Activated CD8-positive, alpha-beta T cell treated with anti-CD3 and anti-CD28 coated beads, Interleukin-2, amount 10 ng/mL, durations not matched to agents 7 days and 5 days (primary cell): ENCODE results near the gene PACS1. TPM values are rescaled to one million over a fixed set of nuclear protein-coding genes. Genes with fewer than 3 reads are reported as not detected.

Experiments
- ATAC-seq: fragments of 150-1000 bp; cut with Tn5 transposase; one replicate; pipeline ENCODE4 v1.10.0; 2021; ENCODE audit warnings: moderate library complexity
- CTCF ChIA-PET: fragments of 350-600 bp; sonication (Branson Sonifier 250); formaldehyde crosslinking; loops from one replicate; lab custom pipeline; 2021; ENCODE audit warnings: antibody characterized with exemption; lab: Charles Lee
- POLR2A ChIA-PET: fragments of 350-600 bp; sonication (Branson Sonifier 250); formaldehyde crosslinking; loops from one replicate; lab custom pipeline; 2021; ENCODE audit warnings: antibody characterized with exemption; lab: Charles Lee
- DNase-seq: peaks from one replicate; pipeline ENCODE4 v3.0.0-alpha.2; 2020
- H3K27ac Mint-ChIP-seq: one replicate; pipeline ENCODE4 v1.8.0; 2021; ENCODE audit warnings: mild to moderate bottlenecking, mixed read lengths
- H3K27me3 Mint-ChIP-seq: one replicate; pipeline ENCODE4 v1.8.0; 2021; ENCODE audit warnings: low read depth, mixed read lengths
- H3K36me3 Mint-ChIP-seq: one replicate; pipeline ENCODE4 v1.8.0; 2021; ENCODE audit warnings: low read depth, mixed read lengths
- H3K4me1 Mint-ChIP-seq: one replicate; pipeline ENCODE4 v1.8.0; 2021; ENCODE audit warnings: low read depth, mixed read lengths
- H3K4me3 Mint-ChIP-seq: one replicate; pipeline ENCODE4 v1.8.0; 2021; ENCODE audit warnings: mild to moderate bottlenecking, mixed read lengths
- H3K9me3 Mint-ChIP-seq: one replicate; pipeline ENCODE4 v1.8.0; 2022; ENCODE audit warnings: mixed read lengths; ENCODE audit not compliant: insufficient read depth
- total RNA-seq, 2 experiments: library from RNA; stranded (reverse); gene quantifications; one replicate each; pipeline ENCODE4 v1.2.3, GENCODE V29; 2021

Gene PACS1
- total RNA-seq, 2 experiments from 2014 or later, result 84.6 to 91.6 TPM

GRCh38 chr11:66277471-66278362, 207.6 kb downstream of the PACS1 start, which contains the start of gene CNIH2:
Gene CNIH2 (plus strand): TSS chr11:66278175. CDS start chr11:66278457, 282 bp downstream.
- ChIA-PET POLR2A (interaction anchor here (1.1 to 1.4 kb wide), 2 partner anchors 10 to 12 kb away, joined by 3 to 5 read pairs; partner anchors contain the start of gene YIF1A), CTCF (interaction anchor here (1.3 kb wide), 1 partner anchor 12 kb away, joined by 3 read pairs; the partner anchor contains the start of gene YIF1A)
- DNase-seq (peak; percentile 46), ATAC-seq (peak; percentile 32)
- Mint-ChIP-seq H3K9me3 (no peaks in the 10 kb centered on the region), H3K27ac (peak within 1 kb of the TSS; percentile 20), H3K27me3 (peaks cover 7% of the 10 kb centered on the region), H3K4me3 (peak within 1 kb of the TSS; percentile 43), H3K4me1 (peaks cover 44% of the 10 kb centered on the region), H3K36me3 (peaks cover 29% of the 10 kb centered on the region)

GRCh38 chr11:66278363-66279091, 208.5 kb downstream of the PACS1 start:
- CTCF ChIA-PET, result interaction anchor here (6.3 kb wide), 1 partner anchor 8 kb away, joined by 64 read pairs; the partner anchor contains the start of gene RAB1B
- POLR2A ChIA-PET, result interaction anchor here (1.0 kb wide), 1 partner anchor 11 kb away, joined by 8 read pairs; no protein-coding TSS in a partner anchor
- ATAC-seq, result peak; percentile 1

GRCh38 chr11:66279092-66279734, 209.1 kb downstream of the PACS1 start:
- Mint-ChIP-seq H3K36me3 (peaks cover 17% of the 10 kb centered on the region), H3K4me3 (no peak overlapping the region), H3K4me1 (peaks cover 41% of the 10 kb centered on the region), H3K27me3 (peaks cover 7% of the 10 kb centered on the region), H3K9me3 (no peaks in the 10 kb centered on the region), H3K27ac (peak overlapping the region; percentile 20)
- CTCF ChIA-PET, result interaction anchor here (1.7 to 6.3 kb wide), 2 partner anchors 9 to 10 kb away, joined by 6 to 64 read pairs; partner anchors contain the start of genes RAB1B and YIF1A
- ATAC-seq, result no peak
- DNase-seq, result no peak
- POLR2A ChIA-PET, result interaction anchor here (1.0 kb wide), 1 partner anchor 12 kb away, joined by 8 read pairs; no protein-coding TSS in a partner anchor

More at GRCh38 chr11:66278363-66279091, 208.5 kb downstream of the PACS1 start:
- Mint-ChIP-seq H3K4me1 (peaks cover 42% of the 10 kb centered on the region), H3K27ac (peak overlapping the region; percentile 20), H3K36me3 (peaks cover 21% of the 10 kb centered on the region), H3K9me3 (no peaks in the 10 kb centered on the region), H3K4me3 (peak overlapping the region; percentile 43), H3K27me3 (peaks cover 7% of the 10 kb centered on the region)
- no peak for DNase-seq

DNA sequence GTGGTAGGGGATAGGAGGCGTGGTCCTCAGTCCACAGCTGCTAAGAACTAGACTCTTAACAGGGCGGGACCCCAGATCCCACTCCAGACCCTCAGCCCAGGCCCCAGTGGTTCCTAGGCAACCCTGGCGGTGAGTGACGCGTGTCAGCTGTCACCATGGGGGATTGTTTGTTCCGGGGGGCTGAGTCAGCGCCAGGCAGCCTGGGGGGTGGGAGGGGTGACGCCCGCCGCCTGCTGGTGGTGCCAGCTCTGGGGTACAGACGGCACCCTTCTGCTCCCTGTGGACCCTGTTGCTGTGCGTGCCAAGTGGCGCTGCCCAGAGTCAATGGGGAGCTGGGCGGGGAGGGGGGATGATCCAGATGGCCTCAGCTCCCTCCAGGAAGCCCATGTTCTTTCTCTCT, 210.4 kb downstream of the PACS1 start:
- H3K4me3 Mint-ChIP-seq, result no peak overlapping the region
- peaks cover 7% of the 10 kb centered on the region for H3K27me3 Mint-ChIP-seq
- DNase-seq (no peak), ATAC-seq (no peak)
- no peaks in the 10 kb centered on the region for H3K9me3 Mint-ChIP-seq
- ChIA-PET POLR2A (interaction anchor here (0.5 to 3.3 kb wide), 5 partner anchors 8 to 342 kb away, joined by 3 to 16 read pairs (median 4); partner anchors contain the start of genes CD248, RAB1B and YIF1A), CTCF (interaction anchor here (0.9 to 6.3 kb wide), 4 partner anchors 9 to 237 kb away, joined by 3 to 64 read pairs (median 10); partner anchors contain the start of genes RAB1B and YIF1A)
- no peak overlapping the region for H3K27ac Mint-ChIP-seq
- H3K36me3 Mint-ChIP-seq, result peaks cover 10% of the 10 kb centered on the region
- peaks cover 41% of the 10 kb centered on the region for H3K4me1 Mint-ChIP-seq

DNA sequence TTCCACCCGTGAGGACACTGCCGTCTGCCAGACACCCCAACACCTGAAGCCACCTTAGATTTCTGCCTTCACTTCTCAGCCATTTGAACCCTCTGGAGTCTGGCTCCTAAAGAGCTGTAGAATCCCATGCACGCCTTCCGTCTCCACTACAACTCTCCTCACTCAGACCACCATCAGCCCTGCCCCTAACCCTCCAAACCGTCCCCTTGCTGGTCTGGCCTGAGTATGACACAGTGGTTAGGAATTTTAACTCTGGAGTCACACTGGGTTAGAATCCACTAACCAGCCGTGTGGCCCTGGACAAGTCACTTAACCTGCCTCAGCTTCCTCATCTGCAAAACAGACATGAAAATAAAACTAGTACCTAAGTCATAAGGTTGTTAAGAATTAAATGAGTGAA, 210.9 kb downstream of the PACS1 start:
- Mint-ChIP-seq H3K27me3 (peaks cover 7% of the 10 kb centered on the region), H3K27ac (peak overlapping the region; percentile 10), H3K4me3 (no peak overlapping the region), H3K4me1 (peaks cover 41% of the 10 kb centered on the region), H3K9me3 (no peaks in the 10 kb centered on the region), H3K36me3 (peaks cover 5% of the 10 kb centered on the region)
- ChIA-PET CTCF (interaction anchor here (0.9 to 6.3 kb wide), 5 partner anchors 8 to 238 kb away, joined by 3 to 64 read pairs (median 15); partner anchors contain the start of genes RAB1B and YIF1A), POLR2A (interaction anchor here (0.5 to 3.3 kb wide), 6 partner anchors 8 to 342 kb away, joined by 3 to 16 read pairs (median 4); partner anchors contain the start of genes CD248, RAB1B and YIF1A)
- no peak for ATAC-seq
- DNase-seq, result no peak

- DNase-seq, result no peak
- CTCF ChIA-PET, result interaction anchor here (1.0 to 6.3 kb wide), 13 partner anchors 8 to 283 kb away, joined by 3 to 64 read pairs (median 4); partner anchors contain the start of genes RAB1B and TMEM151A
- Mint-ChIP-seq H3K27ac (peak overlapping the region; percentile 69), H3K9me3 (no peaks in the 10 kb centered on the region), H3K27me3 (peaks cover 7% of the 10 kb centered on the region), H3K4me3 (no peak overlapping the region), H3K4me1 (peaks cover 43% of the 10 kb centered on the region), H3K36me3 (peaks cover 2% of the 10 kb centered on the region)
- POLR2A ChIA-PET, result interaction anchor here (1.1 to 3.3 kb wide), 3 partner anchors 10 to 23 kb away, joined by 3 to 16 read pairs (median 15); partner anchors contain the start of gene RAB1B
- ATAC-seq, result no peak
These were observed 211.8 kb downstream of the PACS1 start for GRCh38 chr11:66281776-66282467.

DNA sequence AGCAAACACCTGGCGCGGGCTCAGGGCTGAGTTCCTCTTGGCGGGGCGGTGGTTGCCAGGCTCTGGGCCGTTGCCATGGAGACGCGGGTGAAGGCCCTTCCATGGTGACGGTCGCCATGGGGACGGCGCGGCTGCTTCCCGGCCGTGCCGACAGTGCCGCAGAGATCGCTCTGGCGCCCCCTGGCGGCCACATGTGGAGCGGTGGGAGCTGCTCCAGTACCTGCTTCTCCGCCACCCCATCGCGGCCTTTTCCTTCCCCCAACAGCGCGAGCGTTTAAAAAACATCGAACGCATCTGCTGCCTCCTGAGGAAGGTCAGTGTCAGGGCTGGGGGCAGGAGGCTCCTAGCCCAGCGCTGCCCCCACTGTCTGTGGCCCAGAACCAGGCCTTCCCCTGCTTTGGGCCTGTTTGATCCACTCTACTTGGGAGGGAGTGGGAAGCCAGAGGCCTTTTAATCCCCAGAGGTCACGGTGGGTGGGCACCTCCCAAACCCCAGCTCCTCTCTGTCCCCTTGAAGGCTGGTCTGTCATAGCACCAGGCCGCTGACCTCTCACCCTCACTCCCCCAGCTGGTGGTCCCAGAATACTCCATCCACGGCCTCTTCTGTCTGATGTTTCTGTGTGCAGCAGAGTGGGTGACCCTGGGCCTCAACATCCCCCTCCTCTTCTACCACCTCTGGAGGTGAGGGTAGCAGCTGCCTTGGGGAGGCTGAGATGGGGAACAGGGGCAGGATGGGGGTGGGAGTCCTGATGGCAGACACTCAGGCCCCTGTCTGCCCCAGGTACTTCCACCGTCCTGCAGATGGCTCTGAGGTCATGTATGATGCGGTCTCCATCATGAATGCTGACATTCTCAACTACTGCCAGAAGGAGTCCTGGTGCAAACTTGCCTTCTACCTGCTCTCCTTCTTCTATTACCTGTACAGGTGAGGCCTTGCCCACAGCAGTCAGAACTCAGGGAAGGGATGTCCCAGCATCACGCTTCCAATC, 212.7 kb downstream of the PACS1 start:
- H3K9me3 Mint-ChIP-seq, result no peaks in the 10 kb centered on the region
- ATAC-seq (peak; percentile 86), DNase-seq (peak; percentile 99)
- CTCF ChIA-PET, result interaction anchor here (0.7 to 6.3 kb wide), 15 partner anchors 8 to 284 kb away, joined by 3 to 64 read pairs (median 4); partner anchors contain the start of genes RAB1B and TMEM151A
- POLR2A ChIA-PET, result interaction anchor here (0.6 to 3.3 kb wide), 4 partner anchors 11 to 60 kb away, joined by 3 to 16 read pairs (median 9); partner anchors contain the start of gene RAB1B
- peak overlapping the region; percentile 69 for H3K27ac Mint-ChIP-seq
- peaks cover 44% of the 10 kb centered on the region for H3K4me1 Mint-ChIP-seq
- H3K4me3 Mint-ChIP-seq, result no peak overlapping the region
- peaks cover 2% of the 10 kb centered on the region for H3K36me3 Mint-ChIP-seq
- H3K27me3 Mint-ChIP-seq, result peaks cover 7% of the 10 kb centered on the region

DNA sequence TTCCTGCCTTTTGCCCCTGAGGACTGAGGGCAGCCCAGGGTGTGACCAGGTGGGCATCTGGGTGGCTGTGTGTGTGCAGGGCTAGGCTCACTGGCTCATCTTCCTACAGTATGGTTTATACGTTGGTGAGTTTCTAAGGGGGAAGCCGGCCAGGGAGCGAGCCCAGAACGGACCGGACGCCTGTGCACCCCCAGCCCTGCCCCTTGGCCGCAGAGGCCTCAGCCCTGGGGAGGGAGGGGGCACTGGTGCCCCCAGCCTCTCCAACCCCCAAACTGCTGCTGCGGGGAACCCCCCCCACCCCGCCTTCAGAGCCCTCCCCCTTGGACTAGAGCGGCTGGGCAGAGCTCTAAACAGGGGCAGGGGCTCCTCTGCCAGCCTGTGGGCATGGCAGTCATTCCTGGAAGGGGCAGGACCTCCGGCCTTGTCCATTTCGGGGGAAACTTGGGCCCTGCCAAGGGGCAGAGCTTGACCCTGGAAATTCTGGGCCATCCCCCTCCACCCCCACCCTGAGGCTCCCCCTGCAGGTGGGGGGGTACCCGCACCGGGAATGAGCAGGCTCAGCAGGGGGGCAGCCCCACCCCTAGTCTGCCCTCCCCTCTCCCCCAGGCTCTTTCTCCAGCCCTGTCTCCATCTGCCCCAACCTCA, 213.5 kb downstream of the PACS1 start:
- Mint-ChIP-seq H3K9me3 (no peaks in the 10 kb centered on the region), H3K4me3 (no peak overlapping the region), H3K36me3 (peaks cover 2% of the 10 kb centered on the region), H3K27me3 (peaks cover 7% of the 10 kb centered on the region), H3K4me1 (peaks cover 50% of the 10 kb centered on the region), H3K27ac (no peak overlapping the region)
- ChIA-PET CTCF (interaction anchor here (0.9 to 6.3 kb wide), 9 partner anchors 8 to 148 kb away, joined by 3 to 64 read pairs (median 6); partner anchors contain the start of genes RAB1B and TMEM151A), POLR2A (no interaction called here)
- DNase-seq (no peak), ATAC-seq (no peak)
